AG04449 (cell line): Measurements from ENCODE around the gene CEP164.

Experiments
- CTCF ChIA-PET: fragments of 350-600 bp; formaldehyde crosslinking; extraction: SDS; loops from one replicate; lab custom pipeline; 2021; ENCODE audit warnings: antibody characterized with exemption; lab: Yijun Ruan, JAX
- POLR2A ChIA-PET: fragments of 400-600, 350-600 bp; formaldehyde crosslinking; extraction: SDS; loops from one replicate; lab custom pipeline; 2020; ENCODE audit warnings: antibody characterized with exemption, inconsistent platforms; lab: Yijun Ruan, JAX
- DNase-seq: peaks from one replicate; pipeline ENCODE4 v3.0.0-alpha.2; 2010; ENCODE audit warnings: low read depth, low spot score
- H3K4me3 ChIP-seq: 2 replicates; pipeline ENCODE4 v1.5.1; 2011; ENCODE audit warnings: low read depth, mild to moderate bottlenecking, control low read depth, low read length
- CTCF ChIP-seq: IDR thresholded peaks from one replicate; pipeline ENCODE4 v1.5.1; 2011; ENCODE audit warnings: mild to moderate bottlenecking, moderate library complexity, low read length, control low read depth, inconsistent platforms; ENCODE audit not compliant: insufficient read depth; ENCODE audit errors: missing control alignments

Gene CEP164

GRCh38 chr11:117417856-117418255 is 90.2 kb downstream of the CEP164 start:
- POLR2A ChIA-PET: no interaction called here
- TF ChIP-seq CTCF: no peak
- DNase-seq: no peak
- CTCF ChIA-PET: interaction anchor here (10.4 kb wide), 1 partner anchor 7 kb away, joined by 107 read pairs; no protein-coding TSS in a partner anchor
- no peak overlapping the region for H3K4me3 ChIP-seq

- H3K4me3 ChIP-seq: no peak overlapping the region
- no peak for DNase-seq
- ChIA-PET POLR2A (no interaction called here), CTCF (interaction anchor here (1.6 to 1.8 kb wide), 3 partner anchors 10 to 398 kb away, joined by 4 to 9 read pairs (median 5); no protein-coding TSS in a partner anchor)
- TF ChIP-seq CTCF: no peak
These were observed 91.3 kb downstream of the CEP164 start for GRCh38 chr11:117418737-117419481.

GRCh38 chr11:117419482-117420142 is 92.0 kb downstream of the CEP164 start:
- POLR2A ChIA-PET: no interaction called here
- CTCF ChIA-PET: interaction anchor here (1.6 to 1.8 kb wide), 3 partner anchors 9 to 398 kb away, joined by 4 to 9 read pairs (median 5); no protein-coding TSS in a partner anchor
- H3K4me3 ChIP-seq: no peak overlapping the region
- no peak for DNase-seq
- TF ChIP-seq CTCF: no peak

- ChIA-PET POLR2A (no interaction called here), CTCF (interaction anchor here (1.6 to 1.8 kb wide), 2 partner anchors 388 to 397 kb away, joined by 4 to 9 read pairs; no protein-coding TSS in a partner anchor)
- no peak for TF ChIP-seq CTCF
- no peak overlapping the region for H3K4me3 ChIP-seq
- DNase-seq: no peak
These were observed 92.5 kb downstream of the CEP164 start for GRCh38 chr11:117420143-117420485.

- DNase-seq: no peak
These were observed 92.9 kb downstream of the CEP164 start for GRCh38 chr11:117420598-117420997.

More at GRCh38 chr11:117420598-117420997, 92.9 kb downstream of the CEP164 start:
- POLR2A ChIA-PET: no interaction called here
- no peak overlapping the region for H3K4me3 ChIP-seq
- no peak for TF ChIP-seq CTCF
- CTCF ChIA-PET: interaction anchor here (1.6 to 1.8 kb wide), 2 partner anchors 387 to 397 kb away, joined by 4 to 9 read pairs; no protein-coding TSS in a partner anchor
